HEK293 (cell line): ENCODE data around the gene SH3BP5.

Source experiments
- HOXA7 ChIP-seq: sonication (generic); formaldehyde crosslinking; IDR thresholded peaks from 2 replicates; pipeline ENCODE4 v1.8.1; 2022; ENCODE audit warnings: missing genetic modification reagents, borderline replicate concordance
- KLF1 ChIP-seq: fragments of 450-650 bp; formaldehyde crosslinking; IDR thresholded peaks from 2 replicates; pipeline ENCODE4 v1.5.1; 2016; ENCODE audit warnings: missing biosample characterization, missing genetic modification characterization
- OVOL3 ChIP-seq: fragments of 450-650 bp; formaldehyde crosslinking; IDR thresholded peaks from 2 replicates; pipeline ENCODE4 v1.5.1; 2016; ENCODE audit warnings: missing biosample characterization, missing genetic modification characterization
- REPIN1 ChIP-seq: fragments of 450-650 bp; formaldehyde crosslinking; IDR thresholded peaks from 2 replicates; pipeline ENCODE4 v1.5.1; 2017; ENCODE audit warnings: missing biosample characterization, missing genetic modification characterization, low read depth
- SP3 ChIP-seq: fragments of 450-650 bp; formaldehyde crosslinking; IDR thresholded peaks from 2 replicates; pipeline ENCODE4 v1.5.1; 2016; ENCODE audit warnings: missing biosample characterization, missing genetic modification characterization
- WT1 ChIP-seq: fragments of 450-650 bp; formaldehyde crosslinking; IDR thresholded peaks from 2 replicates; pipeline ENCODE4 v1.5.1; 2016; ENCODE audit warnings: missing biosample characterization, missing genetic modification characterization
- YY1 ChIP-seq: fragments of 450-650 bp; formaldehyde crosslinking; IDR thresholded peaks from 2 replicates; pipeline ENCODE4 v1.5.1; 2018; ENCODE audit warnings: missing biosample characterization, missing genetic modification characterization
- ZBTB17 ChIP-seq: fragments of 450-650 bp; formaldehyde crosslinking; IDR thresholded peaks from 2 replicates; pipeline ENCODE4 v1.5.1; 2016; ENCODE audit warnings: missing biosample characterization, missing genetic modification characterization
- ZBTB21 ChIP-seq: fragments of 450-650 bp; formaldehyde crosslinking; IDR thresholded peaks from 2 replicates; pipeline ENCODE4 v1.5.1; 2017; ENCODE audit warnings: missing biosample characterization, missing genetic modification characterization
- ZBTB48 ChIP-seq: fragments of 450-650 bp; formaldehyde crosslinking; IDR thresholded peaks from 2 replicates; pipeline ENCODE4 v1.5.1; 2016; ENCODE audit warnings: missing biosample characterization, missing genetic modification characterization
- ZEB2 ChIP-seq: fragments of 450-650 bp; formaldehyde crosslinking; IDR thresholded peaks from 2 replicates; pipeline ENCODE4 v1.5.1; 2016; ENCODE audit warnings: missing biosample characterization, missing genetic modification characterization
- ZNF112 ChIP-seq: fragments of 450-650 bp; formaldehyde crosslinking; IDR thresholded peaks from 2 replicates; pipeline ENCODE4 v1.5.0; 2017; ENCODE audit warnings: missing biosample characterization, missing genetic modification characterization
- ZNF175 ChIP-seq: fragments of 450-650 bp; formaldehyde crosslinking; IDR thresholded peaks from 2 replicates; pipeline ENCODE4 v1.5.1; 2016; ENCODE audit warnings: missing biosample characterization, missing genetic modification characterization
- ZNF202 ChIP-seq: fragments of 450-650 bp; formaldehyde crosslinking; IDR thresholded peaks from 2 replicates; pipeline ENCODE4 v1.5.1; 2016; ENCODE audit warnings: missing biosample characterization, missing genetic modification characterization, borderline replicate concordance
- ZNF211 ChIP-seq: fragments of 450-650 bp; formaldehyde crosslinking; IDR thresholded peaks from 2 replicates; pipeline ENCODE4 v1.5.1; 2016; ENCODE audit warnings: low read depth, missing biosample characterization, missing genetic modification characterization
- ZNF341 ChIP-seq: fragments of 450-650 bp; formaldehyde crosslinking; IDR thresholded peaks from 2 replicates; pipeline ENCODE4; 2016; ENCODE audit warnings: low read depth, missing biosample characterization, missing genetic modification characterization
- ZNF362 ChIP-seq: fragments of 450-650 bp; formaldehyde crosslinking; IDR thresholded peaks from 2 replicates; pipeline ENCODE4 v1.5.1; 2016; ENCODE audit warnings: missing biosample characterization, missing genetic modification characterization
- ZNF37A ChIP-seq: fragments of 450-650 bp; IDR thresholded peaks from 2 replicates; pipeline ENCODE4 v1.5.1; 2018; ENCODE audit warnings: missing biosample characterization, missing genetic modification characterization
- ZNF391 ChIP-seq: fragments of 450-650 bp; formaldehyde crosslinking; IDR thresholded peaks from 2 replicates; pipeline ENCODE4 v1.5.1; 2016; ENCODE audit warnings: low read depth, missing biosample characterization, missing genetic modification characterization, borderline replicate concordance
- ZNF394 ChIP-seq: fragments of 450-650 bp; formaldehyde crosslinking; IDR thresholded peaks from 2 replicates; pipeline ENCODE4 v1.5.1; 2016; ENCODE audit warnings: missing biosample characterization, missing genetic modification characterization, mild to moderate bottlenecking, moderate library complexity, borderline replicate concordance
- ZNF404 ChIP-seq: fragments of 450-650 bp; formaldehyde crosslinking; IDR thresholded peaks from 2 replicates; pipeline ENCODE4 v1.5.1; 2017; ENCODE audit warnings: missing biosample characterization, missing genetic modification characterization
- ZNF510 ChIP-seq: fragments of 450-650 bp; formaldehyde crosslinking; IDR thresholded peaks from 2 replicates; pipeline ENCODE4 v1.5.1; 2018; ENCODE audit warnings: mild to moderate bottlenecking, missing genetic modification characterization, missing biosample characterization; ENCODE audit not compliant: insufficient replicate concordance
- ZNF530 ChIP-seq: fragments of 450-650 bp; formaldehyde crosslinking; IDR thresholded peaks from 2 replicates; pipeline ENCODE4 v1.5.1; 2016; ENCODE audit warnings: low read depth, missing biosample characterization, missing genetic modification characterization
- ZNF561 ChIP-seq: fragments of 450-650 bp; IDR thresholded peaks from 2 replicates; pipeline ENCODE4 v1.5.1; 2018; ENCODE audit warnings: missing biosample characterization, missing genetic modification characterization, borderline replicate concordance
- ZNF596 ChIP-seq: fragments of 450-650 bp; IDR thresholded peaks from 2 replicates; pipeline ENCODE4 v1.5.0; 2018; ENCODE audit warnings: missing biosample characterization, mild to moderate bottlenecking, missing genetic modification characterization, moderate library complexity
- ZNF776 ChIP-seq: fragments of 450-650 bp; formaldehyde crosslinking; IDR thresholded peaks from 2 replicates; pipeline ENCODE4 v1.5.0; 2017; ENCODE audit warnings: missing biosample characterization, missing genetic modification characterization, borderline replicate concordance
- TF ChIP-seq, protein P1 (sequence below): fragments of 450-650 bp; formaldehyde crosslinking; IDR thresholded peaks from 2 replicates; pipeline ENCODE4 v1.5.1; 2016; ENCODE audit warnings: missing biosample characterization, missing genetic modification characterization, borderline replicate concordance
- TF ChIP-seq, protein P2 (sequence below): fragments of 450-650 bp; formaldehyde crosslinking; IDR thresholded peaks from 2 replicates; pipeline ENCODE4; 2016; ENCODE audit warnings: missing biosample characterization, missing genetic modification characterization
- TF ChIP-seq, protein P3 (sequence below): sonication (generic); formaldehyde crosslinking; IDR thresholded peaks from 2 replicates; pipeline ENCODE4 v1.8.1; 2022; ENCODE audit warnings: mild to moderate bottlenecking, moderate library complexity, missing genetic modification reagents
- TF ChIP-seq, protein P4 (sequence below): fragments of 450-650 bp; formaldehyde crosslinking; conservative IDR thresholded peaks from 2 replicates; pipeline ENCODE4 v1.5.1; 2016; ENCODE audit warnings: low read depth, missing biosample characterization, missing genetic modification characterization

Gene SH3BP5

DNA sequence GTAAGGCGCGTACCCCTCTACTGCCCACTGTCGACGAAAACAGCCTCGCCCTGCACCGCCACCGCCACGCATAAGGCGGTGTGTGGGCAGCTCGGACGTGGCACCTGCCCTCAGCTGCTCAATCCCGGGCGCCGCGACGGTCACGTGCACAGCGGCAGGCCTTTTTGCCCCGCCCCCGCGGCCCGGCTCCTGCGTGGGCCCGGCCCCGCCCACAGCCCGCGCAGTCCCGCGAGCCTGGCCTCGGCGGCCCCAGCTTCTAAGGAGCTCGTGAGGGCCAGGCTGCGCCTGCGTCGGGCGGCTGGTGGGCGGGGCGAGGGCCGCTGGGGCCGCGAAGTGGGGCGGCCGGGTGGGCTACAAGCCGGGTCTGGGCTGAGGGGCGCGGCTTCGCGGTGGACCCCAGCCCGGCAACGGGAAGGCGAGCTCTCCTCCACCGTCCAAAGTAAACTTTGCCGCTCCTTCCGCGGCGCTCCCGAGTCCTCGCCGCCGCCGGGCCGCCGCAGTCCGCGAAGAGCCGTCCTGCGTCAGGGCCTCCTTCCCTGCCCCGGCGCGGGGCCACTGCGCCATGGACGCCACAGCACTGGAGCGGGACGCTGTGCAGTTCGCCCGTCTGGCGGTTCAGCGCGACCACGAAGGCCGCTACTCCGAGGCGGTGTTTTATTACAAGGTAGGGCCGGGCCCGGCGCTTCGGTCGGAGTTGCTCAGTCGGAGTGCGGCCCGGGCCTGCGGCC lies 126.3 kb downstream of the SH3BP5 start, which contains the start of gene CAPN7 (continued):
- TF ChIP-seq ZNF37A (tag by site-specific recombination), result no peak
- 0 out of 2 replicates have a peak, but pooled peaks have one; percentile 14 for TF ChIP-seq ZNF391 (tag by site-specific recombination)
- TF ChIP-seq ZBTB21 (tag by site-specific recombination), result no peak; the same call in 1 of the 2 replicates
- no peak for TF ChIP-seq ZNF530 (tag by site-specific recombination)
- TF ChIP-seq ZNF112 (tag by site-specific recombination), result no peak
- no peak for TF ChIP-seq ZNF211 (tag by site-specific recombination)
- TF ChIP-seq ZNF175 (tag by site-specific recombination), result no peak
- TF ChIP-seq ZNF362 (tag by site-specific recombination), result no peak
- TF ChIP-seq, protein P1, sequence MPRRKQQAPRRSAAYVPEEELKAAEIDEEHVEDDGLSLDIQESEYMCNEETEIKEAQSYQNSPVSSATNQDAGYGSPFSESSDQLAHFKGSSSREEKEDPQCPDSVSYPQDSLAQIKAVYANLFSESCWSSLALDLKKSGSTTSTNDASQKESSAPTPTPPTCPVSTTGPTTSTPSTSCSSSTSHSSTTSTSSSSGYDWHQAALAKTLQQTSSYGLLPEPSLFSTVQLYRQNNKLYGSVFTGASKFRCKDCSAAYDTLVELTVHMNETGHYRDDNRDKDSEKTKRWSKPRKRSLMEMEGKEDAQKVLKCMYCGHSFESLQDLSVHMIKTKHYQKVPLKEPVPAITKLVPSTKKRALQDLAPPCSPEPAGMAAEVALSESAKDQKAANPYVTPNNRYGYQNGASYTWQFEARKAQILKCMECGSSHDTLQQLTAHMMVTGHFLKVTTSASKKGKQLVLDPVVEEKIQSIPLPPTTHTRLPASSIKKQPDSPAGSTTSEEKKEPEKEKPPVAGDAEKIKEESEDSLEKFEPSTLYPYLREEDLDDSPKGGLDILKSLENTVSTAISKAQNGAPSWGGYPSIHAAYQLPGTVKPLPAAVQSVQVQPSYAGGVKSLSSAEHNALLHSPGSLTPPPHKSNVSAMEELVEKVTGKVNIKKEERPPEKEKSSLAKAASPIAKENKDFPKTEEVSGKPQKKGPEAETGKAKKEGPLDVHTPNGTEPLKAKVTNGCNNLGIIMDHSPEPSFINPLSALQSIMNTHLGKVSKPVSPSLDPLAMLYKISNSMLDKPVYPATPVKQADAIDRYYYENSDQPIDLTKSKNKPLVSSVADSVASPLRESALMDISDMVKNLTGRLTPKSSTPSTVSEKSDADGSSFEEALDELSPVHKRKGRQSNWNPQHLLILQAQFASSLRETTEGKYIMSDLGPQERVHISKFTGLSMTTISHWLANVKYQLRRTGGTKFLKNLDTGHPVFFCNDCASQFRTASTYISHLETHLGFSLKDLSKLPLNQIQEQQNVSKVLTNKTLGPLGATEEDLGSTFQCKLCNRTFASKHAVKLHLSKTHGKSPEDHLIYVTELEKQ (tag by site-specific recombination), result no peak; the same call in 1 of the 2 replicates
- no peak for TF ChIP-seq ZNF341 (tag by site-specific recombination)
- TF ChIP-seq ZNF561 (tag by site-specific recombination), result 0 out of 2 replicates have a peak, but pooled peaks have one; percentile 39
- TF ChIP-seq ZEB2, result no peak; the same call in none of the 2 replicates
- TF ChIP-seq WT1 (tag by site-specific recombination), result no peak
- no peak for TF ChIP-seq ZNF776 (tag by site-specific recombination)
- TF ChIP-seq ZNF404 (tag by site-specific recombination), result no peak
- peak; percentile 35; the same call in 1 of the 2 replicates for TF ChIP-seq KLF1
- TF ChIP-seq SP3 (tag by site-specific recombination), result peak; percentile 54; the same call in 1 of the 2 replicates
- TF ChIP-seq ZNF510 (tag by site-specific recombination), result no peak
- TF ChIP-seq, protein P2, sequence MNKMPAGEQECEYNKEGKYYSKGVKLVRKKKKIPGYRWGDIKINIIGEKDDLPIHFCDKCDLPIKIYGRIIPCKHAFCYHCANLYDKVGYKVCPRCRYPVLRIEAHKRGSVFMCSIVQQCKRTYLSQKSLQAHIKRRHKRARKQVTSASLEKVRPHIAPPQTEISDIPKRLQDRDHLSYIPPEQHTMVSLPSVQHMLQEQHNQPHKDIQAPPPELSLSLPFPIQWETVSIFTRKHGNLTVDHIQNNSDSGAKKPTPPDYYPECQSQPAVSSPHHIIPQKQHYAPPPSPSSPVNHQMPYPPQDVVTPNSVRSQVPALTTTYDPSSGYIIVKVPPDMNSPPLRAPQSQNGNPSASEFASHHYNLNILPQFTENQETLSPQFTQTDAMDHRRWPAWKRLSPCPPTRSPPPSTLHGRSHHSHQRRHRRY (tag by site-specific recombination), result no peak
- TF ChIP-seq ZNF394 (tag by site-specific recombination), result no peak; the same call in 1 of the 2 replicates
- TF ChIP-seq ZBTB17 (tag by site-specific recombination), result no peak
- TF ChIP-seq OVOL3 (tag by site-specific recombination), result no peak
- TF ChIP-seq HOXA7 (CRISPR knock-in tag), result no peak
- peak; percentile 49; the same call in 1 of the 2 replicates for TF ChIP-seq REPIN1 (tag by site-specific recombination)
- peak; percentile 84; the same call in 1 of the 2 replicates for TF ChIP-seq YY1 (tag by site-specific recombination)
- TF ChIP-seq, protein P3, sequence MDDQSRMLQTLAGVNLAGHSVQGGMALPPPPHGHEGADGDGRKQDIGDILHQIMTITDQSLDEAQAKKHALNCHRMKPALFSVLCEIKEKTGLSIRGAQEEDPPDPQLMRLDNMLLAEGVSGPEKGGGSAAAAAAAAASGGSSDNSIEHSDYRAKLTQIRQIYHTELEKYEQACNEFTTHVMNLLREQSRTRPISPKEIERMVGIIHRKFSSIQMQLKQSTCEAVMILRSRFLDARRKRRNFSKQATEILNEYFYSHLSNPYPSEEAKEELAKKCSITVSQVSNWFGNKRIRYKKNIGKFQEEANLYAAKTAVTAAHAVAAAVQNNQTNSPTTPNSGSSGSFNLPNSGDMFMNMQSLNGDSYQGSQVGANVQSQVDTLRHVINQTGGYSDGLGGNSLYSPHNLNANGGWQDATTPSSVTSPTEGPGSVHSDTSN, result peak; percentile 57; the same call in 1 of the 2 replicates
- TF ChIP-seq, protein P4, sequence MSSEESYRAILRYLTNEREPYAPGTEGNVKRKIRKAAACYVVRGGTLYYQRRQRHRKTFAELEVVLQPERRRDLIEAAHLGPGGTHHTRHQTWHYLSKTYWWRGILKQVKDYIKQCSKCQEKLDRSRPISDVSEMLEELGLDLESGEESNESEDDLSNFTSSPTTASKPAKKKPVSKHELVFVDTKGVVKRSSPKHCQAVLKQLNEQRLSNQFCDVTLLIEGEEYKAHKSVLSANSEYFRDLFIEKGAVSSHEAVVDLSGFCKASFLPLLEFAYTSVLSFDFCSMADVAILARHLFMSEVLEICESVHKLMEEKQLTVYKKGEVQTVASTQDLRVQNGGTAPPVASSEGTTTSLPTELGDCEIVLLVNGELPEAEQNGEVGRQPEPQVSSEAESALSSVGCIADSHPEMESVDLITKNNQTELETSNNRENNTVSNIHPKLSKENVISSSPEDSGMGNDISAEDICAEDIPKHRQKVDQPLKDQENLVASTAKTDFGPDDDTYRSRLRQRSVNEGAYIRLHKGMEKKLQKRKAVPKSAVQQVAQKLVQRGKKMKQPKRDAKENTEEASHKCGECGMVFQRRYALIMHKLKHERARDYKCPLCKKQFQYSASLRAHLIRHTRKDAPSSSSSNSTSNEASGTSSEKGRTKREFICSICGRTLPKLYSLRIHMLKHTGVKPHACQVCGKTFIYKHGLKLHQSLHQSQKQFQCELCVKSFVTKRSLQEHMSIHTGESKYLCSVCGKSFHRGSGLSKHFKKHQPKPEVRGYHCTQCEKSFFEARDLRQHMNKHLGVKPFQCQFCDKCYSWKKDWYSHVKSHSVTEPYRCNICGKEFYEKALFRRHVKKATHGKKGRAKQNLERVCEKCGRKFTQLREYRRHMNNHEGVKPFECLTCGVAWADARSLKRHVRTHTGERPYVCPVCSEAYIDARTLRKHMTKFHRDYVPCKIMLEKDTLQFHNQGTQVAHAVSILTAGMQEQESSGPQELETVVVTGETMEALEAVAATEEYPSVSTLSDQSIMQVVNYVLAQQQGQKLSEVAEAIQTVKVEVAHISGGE (tag by site-specific recombination), result no peak; the same call in 1 of the 2 replicates
- TF ChIP-seq ZNF202 (tag by site-specific recombination), result no peak
- TF ChIP-seq ZBTB48 (tag by site-specific recombination), result 0 out of 2 replicates have a peak, but pooled peaks have one; percentile 23
- no peak; the same call in 1 of the 2 replicates for TF ChIP-seq ZNF596 (tag by site-specific recombination)
